ENCODE results near the gene MAP3K6. TPM values are rescaled to one million over a fixed set of nuclear protein-coding genes. Genes with fewer than 3 reads are reported as not detected.
A peak's percentile ranks its signal among the peaks of the same experiment; 100 is the strongest.

MAP3K6 gene
- total and polyA plus RNA-seq, 3 donors from 2014 or later, result 18.4 to 31.7 (median 18.8) TPM

- no peak overlapping the region for H3K4me3 ChIP-seq
- H3K36me3 ChIP-seq (ENCODE audit: low read depth, missing control alignments), result no peaks in the 10 kb centered on the region
- H3K4me1 ChIP-seq, result peaks cover 31% of the 10 kb centered on the region
- H3K9me3 ChIP-seq, result no peaks in the 10 kb centered on the region
- no peaks in the 10 kb centered on the region for H3K27me3 ChIP-seq
- H3K27ac ChIP-seq, result peak overlapping the region; percentile 33 to 64
- WGBS, 2 donors, result 56% methylated on average over 11 to 13 of the region's 13 CpGs
- intact Hi-C loops (cut with DNase I; ENCODE audit: low total_unique reads), result no loop called here
- TF ChIP-seq, protein P1, sequence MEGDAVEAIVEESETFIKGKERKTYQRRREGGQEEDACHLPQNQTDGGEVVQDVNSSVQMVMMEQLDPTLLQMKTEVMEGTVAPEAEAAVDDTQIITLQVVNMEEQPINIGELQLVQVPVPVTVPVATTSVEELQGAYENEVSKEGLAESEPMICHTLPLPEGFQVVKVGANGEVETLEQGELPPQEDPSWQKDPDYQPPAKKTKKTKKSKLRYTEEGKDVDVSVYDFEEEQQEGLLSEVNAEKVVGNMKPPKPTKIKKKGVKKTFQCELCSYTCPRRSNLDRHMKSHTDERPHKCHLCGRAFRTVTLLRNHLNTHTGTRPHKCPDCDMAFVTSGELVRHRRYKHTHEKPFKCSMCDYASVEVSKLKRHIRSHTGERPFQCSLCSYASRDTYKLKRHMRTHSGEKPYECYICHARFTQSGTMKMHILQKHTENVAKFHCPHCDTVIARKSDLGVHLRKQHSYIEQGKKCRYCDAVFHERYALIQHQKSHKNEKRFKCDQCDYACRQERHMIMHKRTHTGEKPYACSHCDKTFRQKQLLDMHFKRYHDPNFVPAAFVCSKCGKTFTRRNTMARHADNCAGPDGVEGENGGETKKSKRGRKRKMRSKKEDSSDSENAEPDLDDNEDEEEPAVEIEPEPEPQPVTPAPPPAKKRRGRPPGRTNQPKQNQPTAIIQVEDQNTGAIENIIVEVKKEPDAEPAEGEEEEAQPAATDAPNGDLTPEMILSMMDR (IDR thresholded peaks at IDR 0.05), result no peak
- TF ChIP-seq POLR2A (IDR thresholded peaks at IDR 0.05), result no peak
- DNase-seq, result no peak
Observed at GRCh38 chr1:27405074-27405473, 38.3 kb upstream of the MAP3K6 start.

DNA sequence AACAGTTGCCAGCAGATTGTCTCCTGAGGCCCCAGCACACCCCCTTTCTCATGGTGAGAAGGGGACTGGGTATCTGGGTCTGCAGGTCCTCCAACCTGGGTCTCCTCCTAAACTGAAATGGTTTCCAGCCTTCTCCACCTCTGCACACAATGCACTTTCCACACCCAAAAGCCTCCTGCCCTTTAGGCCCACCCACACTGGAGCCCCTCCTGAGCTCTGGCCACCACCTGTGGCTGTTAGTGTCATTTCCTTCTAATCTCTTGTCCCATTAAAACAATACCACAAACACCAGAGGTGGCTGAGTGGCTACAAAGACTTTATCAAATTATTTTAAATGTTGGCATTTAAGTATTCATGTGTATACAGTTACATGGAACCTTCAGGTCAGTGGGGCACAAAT is 37.2 kb upstream of the MAP3K6 start:
- H3K4me1 ChIP-seq, result peaks cover 31% of the 10 kb centered on the region
- H3K4me3 ChIP-seq, result no peak overlapping the region

GRCh38 chr1:27403065-27403726 is 36.4 kb upstream of the MAP3K6 start:
- no peak for TF ChIP-seq POLR2A (IDR thresholded peaks at IDR 0.05)
- TF ChIP-seq, protein P1 (IDR thresholded peaks at IDR 0.05), result peak in 1 of 3 experiments; percentile 16
- Histone ChIP-seq H3K27me3 (no peaks in the 10 kb centered on the region), H3K27ac (peak overlapping the region in 1 of 2 donors; percentile 64), H3K4me1 (peaks cover 31% of the 10 kb centered on the region), H3K9me3 (no peaks in the 10 kb centered on the region), H3K4me3 (no peak overlapping the region), H3K36me3 (ENCODE audit: low read depth, missing control alignments) (no peaks in the 10 kb centered on the region)
- 51 to 55% methylated on average over 11 to 24 of the region's 24 CpGs for WGBS, 2 donors
- intact Hi-C loops (cut with DNase I; ENCODE audit: low total_unique reads), result no loop called here
- peak; percentile 56 for DNase-seq

More for the DNA sequence above, 37.2 kb upstream of the MAP3K6 start:
- no peak for TF ChIP-seq POLR2A (IDR thresholded peaks at IDR 0.05)
- TF ChIP-seq, protein P1 (IDR thresholded peaks at IDR 0.05), result no peak
- intact Hi-C loops (cut with DNase I; ENCODE audit: low total_unique reads), result no loop called here
- Histone ChIP-seq H3K27me3 (no peaks in the 10 kb centered on the region), H3K9me3 (no peaks in the 10 kb centered on the region), H3K27ac (peak overlapping the region in 1 of 2 donors; percentile 64), H3K36me3 (ENCODE audit: low read depth, missing control alignments) (no peaks in the 10 kb centered on the region)
- DNase-seq, result no peak

GRCh38 chr1:27402349-27402754 is 35.6 kb upstream of the MAP3K6 start:
- H3K9me3 ChIP-seq, result no peaks in the 10 kb centered on the region
- 25 to 28% methylated on average over 7 to 8 of the region's 8 CpGs for WGBS, 2 donors
- no peaks in the 10 kb centered on the region for H3K36me3 ChIP-seq (ENCODE audit: low read depth, missing control alignments)
- H3K27me3 ChIP-seq, result no peaks in the 10 kb centered on the region
- peak overlapping the region in 1 of 2 donors; percentile 64 for H3K27ac ChIP-seq
- intact Hi-C loops (cut with DNase I; ENCODE audit: low total_unique reads), result no loop called here
- H3K4me1 ChIP-seq, result peaks cover 31% of the 10 kb centered on the region
- TF ChIP-seq, protein P1 (IDR thresholded peaks at IDR 0.05), result peak; percentile 9 to 72 (median 47)
- TF ChIP-seq POLR2A (IDR thresholded peaks at IDR 0.05), result no peak
- DNase-seq, result peak; percentile 87
- no peak overlapping the region for H3K4me3 ChIP-seq

DNA sequence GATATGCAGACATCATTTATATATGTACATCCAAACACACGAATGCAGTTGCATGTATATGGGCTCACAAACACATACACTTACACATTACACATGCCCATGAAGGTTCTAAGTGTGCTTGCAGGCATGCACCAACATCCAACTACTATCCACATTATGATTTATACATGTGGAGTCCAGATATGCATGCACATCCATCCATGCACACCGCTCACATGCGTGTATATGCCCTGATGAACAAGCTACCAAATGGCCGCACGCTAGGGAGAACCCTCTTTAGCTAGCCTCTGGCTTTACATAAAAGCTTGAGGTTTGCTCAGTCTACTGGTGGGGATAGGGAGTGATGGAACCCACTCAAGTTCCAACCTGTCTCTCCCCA is 34.2 kb upstream of the MAP3K6 start:
- TF ChIP-seq, protein P1 (IDR thresholded peaks at IDR 0.05), result no peak
- TF ChIP-seq POLR2A (IDR thresholded peaks at IDR 0.05), result no peak
- no peaks in the 10 kb centered on the region for H3K27me3 ChIP-seq
- no peak overlapping the region for H3K4me3 ChIP-seq
- intact Hi-C loops (cut with DNase I; ENCODE audit: low total_unique reads), result no loop called here
- DNase-seq, result no peak
- peaks cover 22% of the 10 kb centered on the region for H3K4me1 ChIP-seq
- 86 to 88% methylated on average over 2 to 5 of the region's 5 CpGs for WGBS, 2 donors
- no peaks in the 10 kb centered on the region for H3K36me3 ChIP-seq (ENCODE audit: low read depth, missing control alignments)
- H3K27ac ChIP-seq, result no peak overlapping the region
- H3K9me3 ChIP-seq, result no peaks in the 10 kb centered on the region

Data from testis (tissue), 3 donors.